GM19099 (cell line): ENCODE results near the gene CLEC20A.

Experiments used
- POLR2A ChIP-seq: IDR thresholded peaks from 3 replicates; pipeline ENCODE4 v1.6.1; 2011; ENCODE audit warnings: low read depth; ENCODE audit not compliant: insufficient read length; ENCODE audit errors: extremely low read depth

Gene CLEC20A

GRCh38 chr1:178534137-178534868 lies 37.5 kb upstream of the CLEC20A start:
- TF ChIP-seq POLR2A, result no peak

GRCh38 chr1:178533121-178533946 lies 36.6 kb upstream of the CLEC20A start:
- no peak for TF ChIP-seq POLR2A

- TF ChIP-seq POLR2A, result no peak
Measured at GRCh38 chr1:178532392-178532791, 35.6 kb upstream of the CLEC20A start.

- no peak for TF ChIP-seq POLR2A
Measured at GRCh38 chr1:178531887-178532286, 35.1 kb upstream of the CLEC20A start.

- no peak for TF ChIP-seq POLR2A
Measured at GRCh38 chr1:178530502-178530901, 33.7 kb upstream of the CLEC20A start.

GRCh38 chr1:178530037-178530402 lies 33.3 kb upstream of the CLEC20A start:
- TF ChIP-seq POLR2A, result no peak

GRCh38 chr1:178529364-178530036 lies 32.7 kb upstream of the CLEC20A start:
- no peak for TF ChIP-seq POLR2A

- TF ChIP-seq POLR2A, result no peak
Measured at GRCh38 chr1:178528953-178529335, 32.2 kb upstream of the CLEC20A start.

GRCh38 chr1:178528228-178528952 lies 31.6 kb upstream of the CLEC20A start:
- TF ChIP-seq POLR2A, result no peak

- TF ChIP-seq POLR2A, result no peak
Measured at GRCh38 chr1:178527117-178527516, 30.4 kb upstream of the CLEC20A start.

GRCh38 chr1:178521241-178521640 lies 24.5 kb upstream of the CLEC20A start:
- TF ChIP-seq POLR2A, result no peak

GRCh38 chr1:178520803-178521202 lies 24.0 kb upstream of the CLEC20A start:
- no peak for TF ChIP-seq POLR2A

GRCh38 chr1:178518894-178519293 lies 22.1 kb upstream of the CLEC20A start:
- no peak for TF ChIP-seq POLR2A

- no peak for TF ChIP-seq POLR2A
Measured at GRCh38 chr1:178516110-178516509, 19.3 kb upstream of the CLEC20A start.

- TF ChIP-seq POLR2A, result no peak
Measured at GRCh38 chr1:178513278-178513983, 16.7 kb upstream of the CLEC20A start.

- no peak for TF ChIP-seq POLR2A
Measured at GRCh38 chr1:178512566-178513277, 16.0 kb upstream of the CLEC20A start, which contains the start of gene TEX35. TEX35 (plus strand) TSS chr1:178513109; CDS start chr1:178513189, 80 bp downstream.
